T follicular helper cell (primary cell): Measurements from ENCODE around the gene CACNG5.
A peak's percentile ranks its signal among the peaks of the same experiment; 100 is the strongest.

Experiments used
- DNase-seq: peaks from one replicate; pipeline ENCODE4 v3.0.0-alpha.2; 2020; ENCODE audit warnings: low read depth

CACNG5 gene

DNA sequence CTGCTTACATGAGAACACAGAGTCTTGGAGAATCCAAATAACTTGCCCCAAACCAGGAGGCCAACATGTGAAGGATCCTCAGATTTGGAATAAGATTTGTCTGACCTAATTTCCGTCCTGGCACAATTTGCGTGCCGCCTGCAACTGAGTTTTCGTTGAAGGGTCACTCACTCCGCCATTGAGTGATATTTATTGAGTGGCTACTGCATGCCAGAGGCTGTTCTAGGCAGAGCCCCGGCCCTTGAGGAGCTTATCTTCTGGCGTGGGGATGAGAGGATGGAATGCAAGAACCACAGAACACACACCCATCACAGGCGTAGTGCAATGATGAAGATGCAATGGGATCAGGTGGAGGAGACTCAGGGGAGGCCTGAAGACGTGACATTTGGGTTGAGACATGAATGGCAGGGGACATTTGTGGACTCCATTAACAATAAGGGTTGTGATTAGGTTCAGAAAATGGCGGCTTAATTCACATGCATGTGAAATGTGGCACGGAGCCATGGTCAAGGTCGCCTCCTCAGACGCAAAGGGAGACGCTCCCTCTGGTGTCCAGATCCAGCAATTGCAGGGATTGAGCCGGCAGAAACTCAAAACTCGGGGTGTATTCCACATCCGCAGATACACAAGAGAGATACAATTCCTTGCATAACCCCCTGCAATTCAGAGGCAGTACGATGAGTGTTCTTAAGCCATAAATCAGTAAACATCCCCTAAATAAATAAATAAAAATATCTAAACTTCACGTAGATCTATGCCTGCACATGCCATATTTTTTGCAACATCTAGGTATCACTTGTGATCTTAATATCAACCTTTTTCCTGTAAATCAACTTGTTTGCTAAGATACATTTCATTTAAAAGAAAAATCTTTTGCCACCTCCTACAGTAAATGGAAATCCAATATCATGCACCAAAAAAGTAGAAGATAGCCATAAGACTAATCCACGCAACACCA lies 71.7 kb downstream of the CACNG5 start:
- peak; percentile 32 for DNase-seq

DNA sequence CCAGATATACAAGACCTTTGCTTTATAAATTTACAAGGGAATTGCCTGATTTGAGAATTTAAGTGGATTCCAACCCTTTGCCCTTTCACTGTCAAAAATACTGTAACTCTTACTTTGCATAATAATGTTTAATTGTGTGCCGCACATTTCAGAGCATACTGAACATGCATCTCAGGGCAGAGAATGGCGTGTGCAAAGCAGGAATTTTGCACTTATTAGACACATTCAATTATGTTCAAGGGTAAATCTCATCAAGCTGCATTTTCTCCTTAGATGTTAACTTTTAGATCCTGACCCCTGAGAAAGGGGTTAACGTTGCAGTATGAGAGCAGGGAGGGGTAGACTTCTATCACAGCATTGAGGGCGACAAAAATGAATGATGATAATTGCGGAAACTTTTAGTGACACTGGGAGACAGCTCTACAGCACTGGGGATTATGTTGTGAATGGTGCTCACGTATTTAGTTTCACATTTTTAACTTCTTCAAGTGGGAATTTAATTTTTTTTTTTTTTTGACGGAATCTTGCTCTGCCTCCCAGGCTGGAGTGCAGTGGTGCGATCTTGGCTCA lies 75.0 kb downstream of the CACNG5 start:
- no peak for DNase-seq

DNA sequence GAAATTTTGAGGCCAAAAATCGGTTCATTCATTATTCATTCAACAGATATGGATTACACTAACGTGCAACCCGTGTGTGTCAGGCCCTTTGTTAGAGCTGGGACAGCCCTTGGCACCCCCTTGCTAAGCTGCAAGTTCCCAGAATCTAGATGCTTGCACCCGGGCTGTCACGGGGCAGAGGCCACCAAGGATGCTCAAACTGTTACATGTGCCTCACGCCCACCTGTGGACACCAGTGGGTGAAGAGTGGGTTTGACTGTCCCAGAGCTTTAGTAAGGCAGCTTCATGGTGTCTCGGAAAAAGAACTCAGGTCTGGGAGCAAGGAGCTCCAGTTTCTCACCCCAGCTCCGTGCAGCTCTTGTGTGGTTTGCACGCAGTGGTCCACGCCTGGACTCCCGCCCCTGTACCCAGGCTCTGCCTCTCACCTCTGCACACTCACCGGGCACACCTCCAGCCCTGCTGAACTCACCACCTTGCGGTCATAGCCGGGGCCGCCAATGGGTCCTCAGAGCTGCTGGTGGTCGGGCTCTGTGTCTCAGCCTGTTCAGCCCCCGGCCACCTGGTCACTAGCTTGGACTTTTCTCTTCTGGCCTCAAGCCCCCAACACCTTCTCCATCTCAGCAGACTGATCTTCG lies 75.9 kb downstream of the CACNG5 start:
- no peak for DNase-seq

DNA sequence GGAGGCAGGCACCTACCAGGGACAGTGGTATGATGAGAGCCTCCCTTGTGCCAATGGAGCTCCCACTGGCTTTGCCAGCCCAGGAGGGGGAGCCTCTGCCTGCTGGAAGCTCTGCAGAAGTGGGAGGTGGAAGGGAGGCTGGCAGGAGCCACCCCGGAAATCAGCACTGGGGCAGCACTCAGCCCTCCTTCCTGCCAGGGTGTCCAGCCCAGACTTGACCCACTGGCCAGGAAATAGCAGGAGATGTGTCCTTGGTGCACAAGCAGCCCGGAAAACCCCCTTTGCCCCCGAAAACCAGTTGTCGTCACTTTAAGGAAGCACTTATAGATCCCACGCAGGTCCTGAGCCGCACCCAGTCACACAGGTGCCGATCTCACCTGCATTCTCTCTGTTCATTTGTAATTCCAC lies 80.3 kb downstream of the CACNG5 start:
- no peak for DNase-seq

DNA sequence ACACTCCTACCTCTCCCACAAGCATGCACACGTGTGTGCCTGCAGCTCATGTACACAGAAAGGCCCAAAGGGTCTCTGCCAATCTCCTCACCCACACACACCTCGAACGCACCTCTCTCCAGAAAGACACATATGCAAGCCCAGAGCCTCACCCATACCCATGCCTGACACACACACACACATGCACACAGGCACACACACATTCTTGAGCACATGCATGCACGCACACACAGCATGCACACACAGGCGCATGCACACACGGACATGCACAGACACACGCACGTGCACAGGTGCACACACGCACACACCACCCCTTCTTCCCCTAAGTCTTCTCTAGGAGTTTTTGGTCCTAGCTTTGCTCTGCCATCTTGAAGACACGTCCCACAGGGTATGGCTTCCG lies 80.9 kb downstream of the CACNG5 start:
- DNase-seq: no peak

DNA sequence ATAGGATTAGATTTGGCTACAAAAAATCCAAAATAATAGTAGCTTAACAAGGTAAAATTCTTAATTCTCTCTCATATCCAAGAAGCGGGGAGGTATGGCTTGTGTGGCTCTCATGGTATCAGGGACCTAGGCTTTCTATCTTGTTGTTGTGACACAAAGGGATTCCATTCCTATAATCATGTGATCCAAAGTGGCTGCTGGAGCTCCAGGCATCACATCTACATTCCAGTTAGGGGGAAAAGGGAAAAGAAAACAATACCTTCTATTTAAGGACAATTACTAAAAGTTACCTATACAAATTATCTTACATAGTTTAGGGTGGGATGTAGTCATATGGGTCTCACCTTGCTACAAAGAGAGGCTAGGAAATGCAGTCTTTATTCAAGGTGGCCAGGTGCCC lies 82.0 kb downstream of the CACNG5 start:
- no peak for DNase-seq

DNA sequence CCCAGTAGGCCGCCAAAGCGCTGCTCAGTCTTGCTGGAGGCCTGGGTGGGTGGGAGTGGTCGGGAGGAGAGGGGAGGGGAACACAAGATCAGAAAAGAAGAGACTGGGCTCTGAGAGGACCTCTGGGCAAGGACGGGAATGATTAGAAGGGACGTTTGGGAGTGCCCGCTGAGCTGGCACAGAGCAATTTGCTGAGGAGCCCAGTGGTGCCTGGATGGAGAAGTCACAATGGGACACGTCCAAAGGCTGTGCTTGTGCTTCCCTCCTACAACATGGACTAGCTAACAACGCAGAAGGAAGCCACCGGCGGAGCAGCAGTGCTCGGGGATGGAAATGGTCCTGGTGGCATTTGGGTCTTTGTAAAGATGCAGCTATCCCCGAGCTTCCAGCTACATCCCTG lies 84.0 kb downstream of the CACNG5 start:
- no peak for DNase-seq

DNA sequence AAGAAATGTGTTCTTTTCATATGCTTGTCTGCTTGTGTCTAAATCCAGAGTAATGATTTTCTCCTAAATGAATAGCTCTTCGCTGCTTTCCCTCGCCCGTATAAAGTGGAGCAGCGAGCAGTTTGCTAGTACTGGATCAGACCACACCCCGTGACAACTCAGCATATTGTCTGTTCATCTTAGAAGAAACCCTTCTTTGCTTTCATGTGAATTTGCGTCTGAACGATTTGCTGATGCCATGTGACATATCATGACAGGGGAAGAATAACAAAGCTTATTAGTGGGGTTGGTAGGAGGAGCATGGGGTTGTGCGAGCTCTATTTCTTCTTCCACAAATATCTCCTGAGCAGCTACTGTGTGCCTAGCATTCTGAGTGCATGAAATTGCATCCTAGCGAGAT lies 85.5 kb downstream of the CACNG5 start:
- DNase-seq: no peak

DNA sequence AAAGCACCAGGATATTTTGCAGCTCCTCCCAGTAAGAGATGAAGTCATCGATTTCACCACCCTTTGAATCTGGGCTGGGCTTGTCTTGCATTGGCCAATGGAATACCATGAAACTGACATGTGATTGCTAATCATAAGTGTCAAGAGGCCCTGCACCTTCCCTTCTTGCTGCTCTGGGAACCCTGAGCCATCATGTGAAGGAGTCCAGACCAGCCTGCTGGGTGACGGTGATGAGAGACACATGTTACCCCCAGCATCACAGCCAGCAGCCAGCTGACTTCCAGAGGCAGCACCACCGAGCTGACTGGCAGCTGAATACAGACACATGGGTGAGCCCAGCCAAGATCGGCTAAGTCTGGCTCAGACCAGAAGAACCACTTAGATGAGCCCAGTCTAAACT lies 86.0 kb downstream of the CACNG5 start:
- no peak for DNase-seq

DNA sequence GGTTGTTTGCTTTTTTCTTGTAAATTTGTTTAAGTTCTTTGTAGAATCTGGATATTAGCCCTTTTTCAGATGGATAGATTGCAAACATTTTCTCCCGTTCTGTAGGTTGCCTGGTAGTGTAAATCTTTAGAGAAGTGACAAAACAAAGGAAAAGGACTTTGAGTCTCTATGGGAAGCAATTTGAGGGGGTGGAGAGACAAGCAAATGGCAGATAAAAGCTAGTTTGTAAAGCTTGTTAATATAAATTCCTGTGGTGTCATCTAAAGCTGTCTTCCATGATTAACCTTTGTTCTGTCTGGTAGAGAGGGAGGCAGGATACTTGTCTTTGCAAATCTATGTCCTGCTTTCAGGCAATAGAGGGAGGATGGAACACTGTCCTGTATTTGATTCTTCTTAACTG lies 89.0 kb downstream of the CACNG5 start:
- no peak for DNase-seq

DNA sequence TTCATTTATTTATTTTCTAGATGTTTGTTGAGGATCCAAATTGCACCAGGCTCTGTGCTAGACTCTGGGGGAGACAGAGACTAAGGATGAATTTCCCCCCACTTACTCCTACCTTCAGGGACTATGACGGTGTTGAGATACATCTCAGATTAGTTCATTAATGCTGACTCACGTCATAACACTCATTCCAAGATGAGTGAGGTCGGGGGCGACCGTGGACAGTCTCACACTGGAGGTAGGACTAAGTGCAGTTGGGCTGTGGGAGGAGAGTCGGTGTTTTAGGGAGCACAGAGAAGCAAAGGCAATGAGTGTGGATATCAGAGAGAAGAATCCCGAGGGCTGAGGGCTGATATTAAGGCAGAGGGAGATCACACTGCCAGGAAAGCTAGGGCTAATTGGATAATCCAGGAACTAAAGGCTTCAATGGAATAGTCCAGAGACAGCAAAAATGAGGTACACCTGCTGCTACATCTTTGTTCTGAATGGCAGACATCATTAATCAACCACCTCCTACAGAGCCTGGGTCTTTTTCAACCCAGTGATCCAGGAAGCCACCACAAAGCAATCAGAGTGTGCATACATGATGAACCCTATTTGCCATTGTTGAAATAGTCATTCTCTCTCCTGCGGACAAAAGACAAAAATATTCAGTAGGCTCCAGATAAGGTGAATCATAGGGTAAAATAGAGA lies 91.0 kb downstream of the CACNG5 start:
- no peak for DNase-seq

DNA sequence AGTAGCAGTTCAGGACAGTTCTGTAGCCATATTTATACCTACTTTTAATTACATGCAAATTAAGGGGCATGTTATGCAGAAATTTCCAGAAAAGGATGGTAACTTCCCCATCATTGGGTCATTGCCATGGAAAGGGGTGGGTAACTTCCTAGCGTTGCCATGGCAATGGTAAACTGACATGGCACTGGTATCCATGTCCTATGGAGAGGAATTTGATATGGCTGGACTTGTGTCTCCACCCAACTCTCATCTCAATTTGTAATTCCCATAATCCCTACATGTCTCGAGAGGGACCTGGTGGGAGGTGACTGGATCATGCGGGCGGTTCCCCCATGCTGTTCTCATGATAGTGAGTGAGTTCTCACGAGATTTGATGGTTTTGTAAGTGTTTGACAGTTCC lies 94.0 kb downstream of the CACNG5 start:
- no peak for DNase-seq

DNA sequence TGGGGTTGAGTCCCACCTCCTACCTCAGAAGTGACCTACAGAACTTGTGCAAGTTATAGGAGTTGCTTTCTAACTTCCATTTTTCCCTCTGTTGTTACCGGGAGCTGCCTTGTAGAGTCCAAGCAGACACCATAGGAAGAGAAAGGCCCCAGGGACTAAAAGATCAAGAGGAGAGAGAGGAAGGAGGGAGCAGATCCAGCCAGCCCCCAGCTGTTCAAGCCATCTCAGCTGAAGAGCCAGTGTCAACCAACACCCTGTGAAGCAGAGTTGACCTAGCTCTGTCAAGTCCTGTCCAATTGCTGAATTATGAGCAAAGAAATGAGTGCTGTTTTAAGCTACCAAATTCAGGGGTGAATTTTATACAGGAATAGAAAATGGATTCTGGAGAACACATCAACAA lies 94.7 kb downstream of the CACNG5 start:
- DNase-seq: no peak

DNA sequence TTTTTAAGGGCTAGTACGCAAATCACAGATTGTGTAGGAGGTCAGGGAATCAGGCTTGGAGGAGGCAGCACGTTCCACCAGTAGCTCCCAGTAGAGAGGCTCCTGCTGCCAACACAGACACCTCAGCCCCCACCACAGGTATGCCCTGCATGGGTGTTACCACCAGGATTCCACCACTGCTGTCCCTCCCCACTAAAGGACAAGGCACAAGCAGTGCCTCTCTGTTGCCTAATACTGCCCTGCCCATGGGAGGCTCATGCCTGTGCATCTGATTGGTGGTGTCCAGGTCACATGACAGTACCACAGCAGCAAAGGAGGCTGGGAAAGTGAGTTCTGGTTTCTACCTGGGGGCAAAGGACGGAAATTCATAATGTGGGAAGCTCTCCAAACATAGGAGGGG lies 96.0 kb downstream of the CACNG5 start:
- no peak for DNase-seq

DNA sequence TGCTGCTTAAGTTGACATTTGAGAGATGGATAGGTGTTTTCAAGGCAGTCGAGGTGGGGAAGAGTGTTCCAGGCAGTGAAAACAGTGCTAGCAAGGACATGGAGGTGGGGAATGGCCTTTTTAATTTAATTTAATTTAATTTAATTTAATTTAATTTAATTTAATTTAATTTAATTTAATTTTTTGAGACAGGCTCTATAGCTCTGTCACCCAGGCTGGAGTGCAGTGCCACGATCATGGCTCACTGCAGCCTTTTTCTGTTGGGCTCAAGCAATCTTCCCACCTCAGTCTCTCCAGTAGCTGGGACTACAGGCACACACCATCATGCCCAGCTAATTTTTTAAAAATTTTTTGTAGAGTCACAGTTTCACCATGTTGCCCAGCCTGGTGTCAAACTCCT lies 97.4 kb downstream of the CACNG5 start:
- DNase-seq: no peak

DNA sequence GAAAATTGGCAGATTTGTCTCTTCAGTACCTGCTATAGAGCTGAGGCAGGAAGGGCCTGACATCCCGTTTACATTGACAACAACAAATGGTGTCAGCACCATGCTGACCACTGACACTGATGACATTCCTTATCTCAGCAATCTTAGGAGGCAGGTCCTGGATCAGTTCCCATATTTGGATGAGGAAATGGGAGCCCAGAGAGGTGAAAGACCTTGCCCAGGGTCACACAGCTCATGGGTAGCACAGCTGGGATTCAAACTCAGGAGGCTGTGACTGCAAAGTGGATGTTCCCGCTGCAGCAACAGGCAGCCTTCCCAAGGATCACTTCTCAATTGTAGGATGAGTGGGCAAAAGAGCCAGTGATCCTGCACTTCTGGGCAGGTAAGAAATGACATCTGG lies 99.1 kb downstream of the CACNG5 start:
- no peak for DNase-seq
